AG04449 (cell line): ENCODE measurements around the gene DRG2.

Experiments
- CTCF ChIA-PET: fragments of 350-600 bp; formaldehyde crosslinking; extraction: SDS; loops from one replicate; lab custom pipeline; 2021; ENCODE audit warnings: antibody characterized with exemption; lab: Yijun Ruan, JAX
- POLR2A ChIA-PET: fragments of 400-600, 350-600 bp; formaldehyde crosslinking; extraction: SDS; loops from one replicate; lab custom pipeline; 2020; ENCODE audit warnings: antibody characterized with exemption, inconsistent platforms; lab: Yijun Ruan, JAX
- DNase-seq: peaks from one replicate; pipeline ENCODE4 v3.0.0-alpha.2; 2010; ENCODE audit warnings: low read depth, low spot score
- H3K4me3 ChIP-seq: 2 replicates; pipeline ENCODE4 v1.5.1; 2011; ENCODE audit warnings: low read depth, mild to moderate bottlenecking, control low read depth, low read length
- CTCF ChIP-seq: IDR thresholded peaks from one replicate; pipeline ENCODE4 v1.5.1; 2011; ENCODE audit warnings: mild to moderate bottlenecking, moderate library complexity, low read length, control low read depth, inconsistent platforms; ENCODE audit not compliant: insufficient read depth; ENCODE audit errors: missing control alignments

Gene DRG2

GRCh38 chr17:18156171-18156975, 68.6 kb downstream of the DRG2 start:
- ChIA-PET POLR2A (no interaction called here), CTCF (interaction anchor here (1.6 to 6.0 kb wide), 2 partner anchors 11 to 16 kb away, joined by 11 to 67 read pairs; no protein-coding TSS in a partner anchor)
- no peak overlapping the region for H3K4me3 ChIP-seq
- no peak for DNase-seq
- no peak for TF ChIP-seq CTCF

- CTCF ChIA-PET, result no interaction called here
These were observed 69.2 kb downstream of the DRG2 start for GRCh38 chr17:18156976-18157280.

More at GRCh38 chr17:18156976-18157280, 69.2 kb downstream of the DRG2 start:
- TF ChIP-seq CTCF, result no peak
- no peak for DNase-seq
- no peak overlapping the region for H3K4me3 ChIP-seq
- POLR2A ChIA-PET, result no interaction called here
